Esophagus muscularis mucosa (tissue), 4 donors: ENCODE results near the gene RERG. TPM values are rescaled to one million over a fixed set of nuclear protein-coding genes. Genes with fewer than 3 reads are reported as not detected.
"Not testable (repeated sequence)": the region's sequence is repeated elsewhere in the genome, so short reads cannot be mapped to it uniquely, and the experiment has no call there.

Experiments
- DNase-seq: peaks from one replicate; pipeline ENCODE4 v3.0.0-alpha.2; 2017; ENCODE audit errors: extremely low spot score
- H3K27ac ChIP-seq, 4 donors: fragments of 200-600 bp; sonication (generic); replicated peaks in 1 of 4; 1 replicate in 3 of 4; 2 replicates in 1 of 4; pipeline ENCODE4 v1.5.1; 2016 to 2019; ENCODE audit warnings: mild to moderate bottlenecking in 1 of 4
- H3K27me3 ChIP-seq, 4 donors: fragments of 200-600 bp; sonication (generic); one replicate each; pipeline versions ENCODE4 v1.5.1 to v1.6.0; 2016 to 2019
- H3K36me3 ChIP-seq, 4 donors: fragments of 200-600 bp; sonication (generic); one replicate each; pipeline ENCODE4 v1.5.1; 2016 to 2019
- H3K4me1 ChIP-seq, 4 donors: fragments of 200-600 bp; sonication (generic); one replicate each; pipeline ENCODE4 v1.5.1; 2016 to 2019
- H3K4me3 ChIP-seq, 4 donors: fragments of 200-600 bp; sonication (generic); 1 replicate in 2 of 4; 2 replicates in 2 of 4; pipeline ENCODE4 v1.5.1; 2016 to 2019; ENCODE audit warnings: mild to moderate bottlenecking in 4 of 4, moderate library complexity in 1 of 4
- H3K9me3 ChIP-seq, 4 donors: fragments of 200-600 bp; sonication (generic); 1 replicate in 3 of 4; 2 replicates in 1 of 4; pipeline ENCODE4 v1.5.1; 2016 to 2019
- EP300 ChIP-seq: sonication (generic); formaldehyde crosslinking; IDR thresholded peaks from one replicate; pipeline ENCODE4 v1.6.1; 2017; ENCODE audit warnings: antibody characterized with exemption
- POLR2A ChIP-seq: fragments of 450-650 bp; IDR thresholded peaks from one replicate; pipeline ENCODE4 v1.6.1; 2017; ENCODE audit warnings: antibody characterized with exemption, moderate library complexity, mild to moderate bottlenecking, low read depth
- POLR2AphosphoS5 ChIP-seq, 2 donors: sonication (generic); formaldehyde crosslinking; IDR thresholded peaks; one replicate each; pipeline ENCODE4 v1.6.1; 2017; ENCODE audit warnings: antibody characterized with exemption in 2 of 2
- WGBS: methylation state at CpG from one replicate; pipeline ENCODE4 v1.1.5; 2018; 5-methylcytosine and 5-hydroxymethylcytosine counted together
- intact Hi-C: fragments of 100-400 bp; cut with DNase I; formaldehyde crosslinking; loops from one replicate; pipeline ENCODE4 v1.15.1; 2023
- total RNA-seq, 4 donors: library from RNA; depleted of rRNA; stranded (reverse); fragments of >200 nt; gene quantifications; one replicate each; pipeline versions ENCODE4 v1.1.0 to v1.2.1, GENCODE V29; 2016
- TF ChIP-seq, protein P1 (sequence below), 3 experiments: fragments of 200-600 bp in 2 of 3; fragments of 450-650 bp in 1 of 3; sonication (generic) in 2 of 3; IDR thresholded peaks; one replicate each; pipeline ENCODE4 v1.5.1; 2017 to 2019; ENCODE audit warnings: antibody characterized with exemption in 3 of 3, mild to moderate bottlenecking in 2 of 3, moderate library complexity in 1 of 3

The RERG gene
- total RNA-seq, 4 donors from 2014 or later, result 5.0 to 15.4 (median 12.7) TPM

DNA sequence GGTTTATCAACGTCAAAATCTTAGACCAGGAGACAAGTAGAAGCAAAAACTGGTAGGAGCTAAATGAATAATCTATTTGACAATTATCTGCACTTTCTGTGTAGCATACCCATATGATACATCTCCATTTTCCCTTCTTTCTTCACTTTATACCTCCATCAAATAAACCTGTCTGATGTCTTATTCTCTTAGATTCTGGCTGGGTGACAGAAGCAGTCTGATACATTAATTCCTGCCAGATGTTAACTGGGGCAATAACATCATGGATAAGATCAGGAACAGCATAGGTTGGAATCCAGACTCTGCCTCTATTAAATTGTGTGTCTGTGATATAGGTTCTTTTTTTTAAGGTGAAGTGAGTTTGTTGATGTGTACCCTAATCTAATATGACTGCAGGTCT is 11.7 kb upstream of the RERG start:
- Histone ChIP-seq H3K4me1 (no peaks in the 10 kb centered on the region), H3K9me3 (peaks cover 0 to 4% (median 0%) of the 10 kb centered on the region in 4 donors), H3K4me3 (no peak overlapping the region), H3K27me3 (no peaks in the 10 kb centered on the region), H3K36me3 (no peaks in the 10 kb centered on the region), H3K27ac (no peak overlapping the region)
- intact Hi-C loops, result no loop called here
- TF ChIP-seq POLR2AphosphoS5 (IDR thresholded peaks at IDR 0.05), result no peak
- TF ChIP-seq, protein P1, sequence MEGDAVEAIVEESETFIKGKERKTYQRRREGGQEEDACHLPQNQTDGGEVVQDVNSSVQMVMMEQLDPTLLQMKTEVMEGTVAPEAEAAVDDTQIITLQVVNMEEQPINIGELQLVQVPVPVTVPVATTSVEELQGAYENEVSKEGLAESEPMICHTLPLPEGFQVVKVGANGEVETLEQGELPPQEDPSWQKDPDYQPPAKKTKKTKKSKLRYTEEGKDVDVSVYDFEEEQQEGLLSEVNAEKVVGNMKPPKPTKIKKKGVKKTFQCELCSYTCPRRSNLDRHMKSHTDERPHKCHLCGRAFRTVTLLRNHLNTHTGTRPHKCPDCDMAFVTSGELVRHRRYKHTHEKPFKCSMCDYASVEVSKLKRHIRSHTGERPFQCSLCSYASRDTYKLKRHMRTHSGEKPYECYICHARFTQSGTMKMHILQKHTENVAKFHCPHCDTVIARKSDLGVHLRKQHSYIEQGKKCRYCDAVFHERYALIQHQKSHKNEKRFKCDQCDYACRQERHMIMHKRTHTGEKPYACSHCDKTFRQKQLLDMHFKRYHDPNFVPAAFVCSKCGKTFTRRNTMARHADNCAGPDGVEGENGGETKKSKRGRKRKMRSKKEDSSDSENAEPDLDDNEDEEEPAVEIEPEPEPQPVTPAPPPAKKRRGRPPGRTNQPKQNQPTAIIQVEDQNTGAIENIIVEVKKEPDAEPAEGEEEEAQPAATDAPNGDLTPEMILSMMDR (IDR thresholded peaks at IDR 0.05), result no peak
- TF ChIP-seq EP300, result no peak
- no peak for TF ChIP-seq POLR2A
- DNase-seq, result no peak
- 45% methylated on average over 1 of the region's 1 CpG for WGBS

DNA sequence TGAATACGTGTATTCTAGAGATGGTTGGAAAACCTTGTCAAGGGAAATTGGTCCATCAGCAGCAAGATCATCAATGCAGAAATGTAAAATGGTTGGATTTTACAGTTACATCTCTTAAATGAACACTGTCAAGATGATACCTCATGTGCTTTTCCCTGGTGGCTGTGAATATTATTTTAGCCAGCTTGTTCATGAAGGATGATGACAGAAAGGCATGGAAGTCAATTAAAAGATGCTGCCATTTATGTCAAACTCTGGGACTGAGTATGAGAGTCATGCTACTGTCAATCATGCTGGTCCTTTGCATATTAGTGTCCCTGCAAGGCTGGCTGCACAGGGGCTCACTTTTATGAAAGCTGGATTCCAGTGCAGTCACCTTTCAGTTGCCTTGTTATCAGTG is 10.3 kb upstream of the RERG start:
- Histone ChIP-seq H3K27me3 (no peaks in the 10 kb centered on the region), H3K4me3 (no peak overlapping the region), H3K36me3 (no peaks in the 10 kb centered on the region), H3K27ac (no peak overlapping the region), H3K9me3 (peaks cover 0 to 4% (median 0%) of the 10 kb centered on the region in 4 donors), H3K4me1 (peaks cover 0 to 4% (median 0%) of the 10 kb centered on the region in 4 donors)
- DNase-seq, result no peak
- 85% methylated on average over 1 of the region's 1 CpG for WGBS
- intact Hi-C loops, result no loop called here
- no peak for TF ChIP-seq EP300
- TF ChIP-seq, protein P1 (IDR thresholded peaks at IDR 0.05), result no peak
- TF ChIP-seq POLR2AphosphoS5 (IDR thresholded peaks at IDR 0.05), result no peak
- no peak for TF ChIP-seq POLR2A

DNA sequence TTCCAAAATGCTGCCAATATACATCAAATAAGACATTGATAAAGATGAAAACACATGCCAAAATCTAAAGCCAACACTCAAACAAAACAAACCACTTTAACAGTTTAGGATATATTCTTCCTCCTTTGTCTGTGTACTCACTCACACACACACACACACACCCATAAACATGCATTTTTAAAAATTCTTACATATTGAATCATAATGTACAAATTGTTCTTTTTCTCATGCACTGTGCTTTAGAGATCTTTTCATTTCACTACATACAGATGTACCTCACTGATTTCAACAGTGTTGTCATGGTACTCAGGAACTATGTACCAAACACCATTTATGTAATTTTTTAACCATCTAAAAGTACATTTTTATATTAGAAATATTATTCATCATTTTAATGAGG is 9.5 kb upstream of the RERG start:
- H3K9me3 ChIP-seq, result peaks cover 0 to 4% (median 0%) of the 10 kb centered on the region in 4 donors
- DNase-seq, result no peak
- H3K36me3 ChIP-seq, result no peaks in the 10 kb centered on the region
- H3K27me3 ChIP-seq, result no peaks in the 10 kb centered on the region
- no peak overlapping the region for H3K27ac ChIP-seq
- H3K4me1 ChIP-seq, result peaks cover 0 to 4% (median 0%) of the 10 kb centered on the region in 4 donors
- TF ChIP-seq, protein P1 (IDR thresholded peaks at IDR 0.05), result no peak
- TF ChIP-seq EP300 (no peak), POLR2AphosphoS5 (IDR thresholded peaks at IDR 0.05) (no peak), POLR2A (no peak)
- intact Hi-C loops, result no loop called here
- no peak overlapping the region for H3K4me3 ChIP-seq

DNA sequence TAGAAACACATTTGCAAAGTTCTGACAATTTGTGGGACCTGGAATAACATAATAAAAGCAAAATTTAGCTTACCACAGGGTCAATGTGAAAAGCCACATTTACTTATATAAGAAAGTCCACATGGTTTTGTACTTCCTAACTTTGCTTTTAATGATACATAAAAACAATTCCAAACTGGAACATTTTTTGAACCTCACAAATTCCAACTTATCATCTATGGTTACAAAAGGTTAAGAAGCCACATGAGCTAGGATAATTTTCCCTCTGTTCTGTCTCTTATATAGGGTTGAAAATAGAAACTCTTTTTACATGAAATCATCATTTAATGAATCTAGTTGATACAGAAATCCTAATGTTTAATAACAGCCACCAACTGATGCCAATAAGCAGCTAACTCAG is 8.9 kb upstream of the RERG start:
- H3K9me3 ChIP-seq, result peaks cover 0 to 4% (median 0%) of the 10 kb centered on the region in 4 donors
- no peak overlapping the region for H3K27ac ChIP-seq
- H3K36me3 ChIP-seq, result no peaks in the 10 kb centered on the region
- peaks cover 0 to 4% (median 0%) of the 10 kb centered on the region in 4 donors for H3K4me1 ChIP-seq
- H3K4me3 ChIP-seq, result no peak overlapping the region
- intact Hi-C loops, result no loop called here
- no peak for DNase-seq
- no peaks in the 10 kb centered on the region for H3K27me3 ChIP-seq
- no peak for TF ChIP-seq POLR2AphosphoS5 (IDR thresholded peaks at IDR 0.05)
- TF ChIP-seq, protein P1 (IDR thresholded peaks at IDR 0.05), result no peak

DNA sequence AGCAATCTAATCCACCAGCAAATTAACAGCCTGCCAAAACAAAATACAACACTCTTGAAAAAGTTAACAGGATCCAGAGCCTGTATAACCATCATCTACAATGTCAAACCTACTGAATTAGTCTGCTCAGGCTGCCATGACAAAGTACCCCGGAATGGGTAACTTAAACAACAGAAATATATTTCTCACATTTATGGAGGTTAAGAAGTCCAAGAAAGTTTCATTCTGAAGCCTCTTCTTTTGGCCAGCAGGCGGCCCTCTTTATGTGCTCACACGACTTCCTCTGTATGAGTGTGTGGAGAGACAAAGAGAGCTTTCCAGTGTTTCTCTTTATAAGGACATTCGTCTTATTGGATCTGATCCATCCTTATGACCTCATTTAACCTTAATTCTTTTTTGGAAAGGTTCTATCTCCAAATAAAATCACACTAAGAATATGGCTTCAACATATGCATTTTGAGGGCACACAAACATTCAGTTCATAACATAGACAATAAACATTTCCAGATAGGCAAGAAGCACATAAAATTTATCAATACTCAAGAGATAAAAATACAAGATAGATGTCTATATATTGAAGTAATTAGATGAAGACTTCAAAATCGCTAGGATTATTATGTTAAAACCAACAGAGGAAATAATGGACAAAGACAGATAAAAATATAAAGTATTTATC is 5.9 kb upstream of the RERG start:
- Histone ChIP-seq H3K27ac (no peak overlapping the region), H3K27me3 (peaks cover 0 to 4% (median 0%) of the 10 kb centered on the region in 4 donors), H3K4me1 (peaks cover 0 to 4% (median 0%) of the 10 kb centered on the region in 4 donors), H3K9me3 (no peaks in the 10 kb centered on the region), H3K4me3 (no peak overlapping the region), H3K36me3 (no peaks in the 10 kb centered on the region)
- WGBS, result 10% methylated on average over 5 of the region's 5 CpGs
- intact Hi-C loops, result no loop called here
- TF ChIP-seq, protein P1 (IDR thresholded peaks at IDR 0.05), result peak; percentile 41 to 60 (median 50)
- TF ChIP-seq POLR2AphosphoS5 (IDR thresholded peaks at IDR 0.05) (no peak), EP300 (no peak), POLR2A (no peak)
- DNase-seq, result no peak

DNA sequence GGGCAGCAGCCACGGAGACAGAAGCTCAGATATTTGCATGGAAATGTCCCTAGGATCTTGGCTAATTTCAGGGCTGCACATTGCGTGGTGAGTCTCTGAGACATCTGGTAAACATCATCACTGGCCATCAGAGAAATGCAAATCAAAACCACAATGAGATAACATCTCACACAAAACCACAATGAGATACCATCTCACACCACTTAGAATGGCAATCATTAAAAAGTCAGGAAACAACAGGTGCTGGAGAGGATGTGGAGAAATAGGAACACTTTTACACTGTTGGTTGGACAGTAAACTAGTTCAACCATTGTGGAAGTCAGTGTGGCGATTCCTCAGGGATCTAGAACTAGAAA is 4.6 kb upstream of the RERG start:
- H3K4me1 ChIP-seq, result peaks cover 11 to 15% (median 12%) of the 10 kb centered on the region in 4 donors
- H3K27me3 ChIP-seq, H3K36me3 ChIP-seq, H3K27ac ChIP-seq, H3K4me3 ChIP-seq, H3K9me3 ChIP-seq, intact Hi-C loops, DNase-seq: not testable (repeated sequence)
- 81% methylated on average over 3 of the region's 3 CpGs for WGBS
